Measurements from ENCODE around the gene RRM2.

RRM2 gene

GRCh38 chr2:10079870-10080535 is 42.5 kb upstream of the RRM2 start, which contains the start of gene CYS1:
TSS of gene CYS1 (minus strand) at chr2:10080411. CDS start at chr2:10080223, 188 bp downstream.
- H3K27me3 ChIP-seq (replicated peaks; ENCODE audit: control insufficient read depth, insufficient read depth, low read length, poor library complexity, severe bottlenecking): peaks cover 56% of the 10 kb centered on the region

DNA sequence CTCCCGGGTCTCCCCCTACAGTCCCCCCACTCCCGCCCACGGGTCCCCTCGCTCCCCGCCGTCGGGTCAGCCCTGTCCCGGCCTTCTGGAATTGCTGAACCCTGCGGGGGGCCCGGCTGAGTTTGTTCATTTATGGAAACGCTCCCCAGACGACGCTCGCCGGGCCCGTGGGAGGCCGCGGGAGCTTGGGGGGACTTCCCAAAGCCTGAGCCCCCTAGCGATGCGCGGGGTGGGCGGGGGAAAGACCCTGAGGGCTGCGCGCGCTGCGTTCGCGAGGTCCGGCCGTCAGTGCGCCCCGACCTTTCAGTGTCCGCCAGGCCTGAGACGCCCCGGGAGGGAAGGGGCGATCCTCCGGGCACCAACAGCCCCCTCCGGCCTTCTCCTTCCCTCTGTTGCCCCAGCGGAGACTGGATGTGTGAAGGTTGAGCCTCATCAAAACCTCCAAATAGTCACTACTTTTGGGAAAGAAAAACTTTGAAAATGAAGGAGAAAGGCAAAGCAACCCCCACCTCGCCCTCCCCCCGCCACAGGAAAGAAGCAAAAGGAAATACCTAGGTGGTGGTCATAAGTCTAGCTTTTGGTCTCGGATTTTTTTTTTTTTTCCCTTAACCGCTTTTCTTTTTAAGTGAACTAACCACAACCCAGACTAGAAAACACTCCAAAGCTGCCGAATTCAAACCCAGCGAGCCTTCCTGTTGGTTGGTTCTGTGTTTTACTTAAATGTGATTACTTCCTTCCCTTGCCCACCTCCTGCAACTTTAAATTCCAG is 41.8 kb upstream of the RRM2 start:
- peak in 1 of 3 donors; percentile 21 for DNase-seq
- Histone ChIP-seq H3K27ac (ENCODE audit: insufficient read depth, low read length, poor library complexity, severe bottlenecking) (no peak overlapping the region), H3K36me3 (ENCODE audit: control insufficient read depth, insufficient read depth, low read length) (no peaks in the 10 kb centered on the region), H3K27me3 (replicated peaks; ENCODE audit: control insufficient read depth, insufficient read depth, low read length, poor library complexity, severe bottlenecking) (peaks cover 56% of the 10 kb centered on the region), H3K4me1 (ENCODE audit: control insufficient read depth, insufficient read depth, low read length, poor library complexity, severe bottlenecking) (peaks cover 23% of the 10 kb centered on the region), H3K9me3 (ENCODE audit: control insufficient read depth, low read length) (no peaks in the 10 kb centered on the region), H3K4me3 (ENCODE audit: insufficient read depth, low read depth, low read length, poor library complexity, severe bottlenecking) (peak overlapping the region; percentile 50)

More at GRCh38 chr2:10079870-10080535, 42.5 kb upstream of the RRM2 start, which contains the start of gene CYS1:
- Histone ChIP-seq H3K36me3 (ENCODE audit: control insufficient read depth, insufficient read depth, low read length) (no peaks in the 10 kb centered on the region), H3K4me3 (ENCODE audit: insufficient read depth, low read depth, low read length, poor library complexity, severe bottlenecking) (peak within 1 kb of the TSS; percentile 50), H3K9me3 (ENCODE audit: control insufficient read depth, low read length) (no peaks in the 10 kb centered on the region), H3K27ac (ENCODE audit: insufficient read depth, low read length, poor library complexity, severe bottlenecking) (no peak within 1 kb of the TSS), H3K4me1 (ENCODE audit: control insufficient read depth, insufficient read depth, low read length, poor library complexity, severe bottlenecking) (peaks cover 23% of the 10 kb centered on the region)
- DNase-seq: no peak

DNA sequence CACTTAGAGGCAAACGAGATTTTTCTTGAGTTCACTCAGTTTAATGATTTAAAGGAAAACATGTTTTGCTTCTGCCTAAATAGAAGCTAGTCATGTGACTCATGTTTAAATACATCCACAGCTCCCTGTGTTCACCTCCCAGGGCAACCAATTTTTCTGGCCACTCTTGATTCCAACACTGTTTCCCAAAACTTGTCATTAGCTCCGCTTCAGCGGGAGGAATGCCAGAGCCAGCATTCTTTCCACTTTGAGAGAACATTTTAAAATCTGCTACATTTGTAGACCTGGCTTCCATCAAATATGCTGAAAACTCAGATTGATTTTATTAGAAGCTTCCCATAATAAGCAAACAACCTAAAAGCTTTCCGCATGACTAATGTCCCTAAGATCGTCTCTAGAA is 39.5 kb upstream of the RRM2 start:
- Histone ChIP-seq H3K27ac (ENCODE audit: insufficient read depth, low read length, poor library complexity, severe bottlenecking) (no peak overlapping the region), H3K27me3 (replicated peaks; ENCODE audit: control insufficient read depth, insufficient read depth, low read length, poor library complexity, severe bottlenecking) (peaks cover 46% of the 10 kb centered on the region), H3K4me1 (ENCODE audit: control insufficient read depth, insufficient read depth, low read length, poor library complexity, severe bottlenecking) (peaks cover 23% of the 10 kb centered on the region), H3K36me3 (ENCODE audit: control insufficient read depth, insufficient read depth, low read length) (no peaks in the 10 kb centered on the region), H3K9me3 (ENCODE audit: control insufficient read depth, low read length) (no peaks in the 10 kb centered on the region), H3K4me3 (ENCODE audit: insufficient read depth, low read depth, low read length, poor library complexity, severe bottlenecking) (no peak overlapping the region)
- no peak for DNase-seq

GRCh38 chr2:10083692-10084211 is 38.8 kb upstream of the RRM2 start:
- no peak for DNase-seq
- H3K36me3 ChIP-seq (ENCODE audit: control insufficient read depth, insufficient read depth, low read length): no peaks in the 10 kb centered on the region
- no peaks in the 10 kb centered on the region for H3K9me3 ChIP-seq (ENCODE audit: control insufficient read depth, low read length)
- no peak overlapping the region for H3K4me3 ChIP-seq (ENCODE audit: insufficient read depth, low read depth, low read length, poor library complexity, severe bottlenecking)
- H3K27ac ChIP-seq (ENCODE audit: insufficient read depth, low read length, poor library complexity, severe bottlenecking): no peak overlapping the region
- H3K4me1 ChIP-seq (ENCODE audit: control insufficient read depth, insufficient read depth, low read length, poor library complexity, severe bottlenecking): peaks cover 23% of the 10 kb centered on the region
- H3K27me3 ChIP-seq (replicated peaks; ENCODE audit: control insufficient read depth, insufficient read depth, low read length, poor library complexity, severe bottlenecking): peaks cover 43% of the 10 kb centered on the region

DNA sequence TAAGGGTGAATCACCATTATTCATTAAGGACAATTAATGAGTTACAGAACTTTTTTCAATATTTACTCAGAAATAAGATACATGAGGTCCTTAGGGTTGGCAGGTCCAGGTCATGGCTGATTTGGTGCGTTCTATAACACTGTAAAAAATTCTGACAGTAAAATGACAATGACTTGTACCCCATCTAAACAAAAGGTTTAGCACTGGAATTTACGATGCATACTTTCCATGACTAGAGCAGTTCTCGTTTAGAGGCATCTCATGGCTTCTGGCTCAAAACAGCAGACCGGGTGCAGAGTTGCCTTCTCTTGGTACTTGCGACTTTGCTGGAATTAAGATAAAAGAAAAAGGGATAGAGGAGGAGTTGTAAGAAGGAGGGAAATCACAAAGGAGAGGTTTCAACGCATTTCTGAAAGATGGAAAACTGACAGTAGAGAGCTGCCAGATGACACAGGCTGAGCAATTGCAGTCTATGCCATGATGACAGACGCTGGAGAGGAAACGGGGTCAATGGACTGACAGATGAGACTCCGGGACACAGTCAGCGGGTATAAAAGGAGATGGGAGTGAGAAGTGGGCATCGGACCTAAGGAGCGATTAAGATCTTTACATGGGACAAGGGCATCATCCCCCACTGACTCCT is 38.2 kb upstream of the RRM2 start:
- Histone ChIP-seq H3K4me1 (ENCODE audit: control insufficient read depth, insufficient read depth, low read length, poor library complexity, severe bottlenecking) (peaks cover 17% of the 10 kb centered on the region), H3K4me3 (ENCODE audit: insufficient read depth, low read depth, low read length, poor library complexity, severe bottlenecking) (no peak overlapping the region), H3K27ac (ENCODE audit: insufficient read depth, low read length, poor library complexity, severe bottlenecking) (no peak overlapping the region), H3K36me3 (ENCODE audit: control insufficient read depth, insufficient read depth, low read length) (no peaks in the 10 kb centered on the region), H3K27me3 (replicated peaks; ENCODE audit: control insufficient read depth, insufficient read depth, low read length, poor library complexity, severe bottlenecking) (peaks cover 37% of the 10 kb centered on the region), H3K9me3 (ENCODE audit: control insufficient read depth, low read length) (no peaks in the 10 kb centered on the region)
- no peak for DNase-seq

- peaks cover 41% of the 10 kb centered on the region for H3K27me3 ChIP-seq (replicated peaks; ENCODE audit: control insufficient read depth, insufficient read depth, low read length, poor library complexity, severe bottlenecking)
- H3K4me3 ChIP-seq (ENCODE audit: insufficient read depth, low read depth, low read length, poor library complexity, severe bottlenecking): no peak overlapping the region
- peaks cover 14% of the 10 kb centered on the region for H3K4me1 ChIP-seq (ENCODE audit: control insufficient read depth, insufficient read depth, low read length, poor library complexity, severe bottlenecking)
- H3K27ac ChIP-seq (ENCODE audit: insufficient read depth, low read length, poor library complexity, severe bottlenecking): no peak overlapping the region
- DNase-seq: no peak
- H3K9me3 ChIP-seq (ENCODE audit: control insufficient read depth, low read length): no peaks in the 10 kb centered on the region
- H3K36me3 ChIP-seq (ENCODE audit: control insufficient read depth, insufficient read depth, low read length): no peaks in the 10 kb centered on the region
These were observed 37.4 kb upstream of the RRM2 start for GRCh38 chr2:10085043-10085667.

DNA sequence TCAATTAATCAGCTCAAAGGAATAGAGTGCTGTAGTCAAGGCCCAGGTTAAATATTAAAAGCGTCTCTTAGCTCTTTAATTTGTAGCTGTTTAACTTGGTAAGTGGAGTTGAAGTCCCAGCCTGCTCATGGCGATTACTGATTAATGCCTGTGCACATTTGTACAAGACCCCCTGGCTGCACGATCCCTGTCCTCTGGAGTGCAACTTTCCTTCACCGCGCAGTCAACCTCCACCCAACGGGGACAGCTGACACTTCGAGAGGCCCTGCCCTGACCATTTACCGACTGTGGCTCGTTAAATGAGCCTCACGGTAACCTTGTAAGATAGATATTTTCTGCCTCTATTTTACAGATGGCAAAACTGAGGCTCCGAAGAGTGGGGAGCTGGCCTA is 36.9 kb upstream of the RRM2 start:
- DNase-seq: no peak
- Histone ChIP-seq H3K36me3 (ENCODE audit: control insufficient read depth, insufficient read depth, low read length) (no peaks in the 10 kb centered on the region), H3K9me3 (ENCODE audit: control insufficient read depth, low read length) (no peaks in the 10 kb centered on the region), H3K4me3 (ENCODE audit: insufficient read depth, low read depth, low read length, poor library complexity, severe bottlenecking) (no peak overlapping the region), H3K4me1 (ENCODE audit: control insufficient read depth, insufficient read depth, low read length, poor library complexity, severe bottlenecking) (peaks cover 10% of the 10 kb centered on the region), H3K27me3 (replicated peaks; ENCODE audit: control insufficient read depth, insufficient read depth, low read length, poor library complexity, severe bottlenecking) (peaks cover 40% of the 10 kb centered on the region), H3K27ac (ENCODE audit: insufficient read depth, low read length, poor library complexity, severe bottlenecking) (no peak overlapping the region)

DNA sequence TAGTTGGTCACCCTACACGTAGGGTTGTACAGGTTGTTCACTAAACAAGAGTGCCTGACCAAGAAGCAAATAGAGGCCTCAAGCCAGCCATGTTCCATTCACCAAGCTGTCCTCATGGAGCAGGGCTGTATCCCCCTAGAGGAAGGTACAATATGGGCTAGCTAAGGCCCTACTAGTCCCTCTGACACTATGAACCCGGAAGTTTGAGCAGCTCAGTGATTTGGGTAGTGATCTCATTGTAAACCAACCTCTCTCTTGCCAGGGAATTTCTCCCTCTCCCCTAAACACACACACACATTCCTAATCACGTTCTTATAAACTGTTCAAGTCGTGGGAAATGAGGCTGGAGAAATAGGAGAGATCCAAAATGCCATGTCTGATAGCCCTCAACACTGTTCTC is 35.6 kb upstream of the RRM2 start:
- DNase-seq: no peak
- Histone ChIP-seq H3K27ac (ENCODE audit: insufficient read depth, low read length, poor library complexity, severe bottlenecking) (no peak overlapping the region), H3K4me1 (ENCODE audit: control insufficient read depth, insufficient read depth, low read length, poor library complexity, severe bottlenecking) (peaks cover 7% of the 10 kb centered on the region), H3K4me3 (ENCODE audit: insufficient read depth, low read depth, low read length, poor library complexity, severe bottlenecking) (no peak overlapping the region), H3K27me3 (replicated peaks; ENCODE audit: control insufficient read depth, insufficient read depth, low read length, poor library complexity, severe bottlenecking) (peaks cover 39% of the 10 kb centered on the region), H3K9me3 (ENCODE audit: control insufficient read depth, low read length) (no peaks in the 10 kb centered on the region), H3K36me3 (ENCODE audit: control insufficient read depth, insufficient read depth, low read length) (no peaks in the 10 kb centered on the region)

DNA sequence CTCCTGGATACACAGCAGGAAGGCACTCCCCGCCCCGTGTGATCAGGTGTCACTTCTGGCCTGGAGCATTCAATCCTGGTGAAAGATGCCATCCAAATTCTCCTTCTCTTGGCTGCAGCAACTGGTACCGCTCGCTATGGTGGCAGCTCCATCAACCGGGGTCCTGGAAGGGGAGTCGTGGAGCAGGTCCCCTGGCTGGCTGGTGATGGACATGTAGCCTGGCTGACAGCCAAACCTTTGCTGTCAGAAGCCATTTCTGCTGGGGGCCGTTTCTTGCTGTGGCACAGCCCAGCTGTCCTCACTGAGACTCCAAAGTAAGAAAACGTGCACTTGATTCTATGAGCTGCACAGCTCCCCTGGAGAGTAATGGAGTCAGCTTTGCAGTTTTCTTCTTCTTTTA is 35.2 kb upstream of the RRM2 start:
- no peak for DNase-seq
- Histone ChIP-seq H3K27ac (ENCODE audit: insufficient read depth, low read length, poor library complexity, severe bottlenecking) (no peak overlapping the region), H3K9me3 (ENCODE audit: control insufficient read depth, low read length) (no peaks in the 10 kb centered on the region), H3K4me1 (ENCODE audit: control insufficient read depth, insufficient read depth, low read length, poor library complexity, severe bottlenecking) (peaks cover 7% of the 10 kb centered on the region), H3K27me3 (replicated peaks; ENCODE audit: control insufficient read depth, insufficient read depth, low read length, poor library complexity, severe bottlenecking) (peaks cover 35% of the 10 kb centered on the region), H3K4me3 (ENCODE audit: insufficient read depth, low read depth, low read length, poor library complexity, severe bottlenecking) (no peak overlapping the region), H3K36me3 (ENCODE audit: control insufficient read depth, insufficient read depth, low read length) (no peaks in the 10 kb centered on the region)
